K562 (cell line): ENCODE data around the gene FBXL13. TPM values are rescaled to one million over a fixed set of nuclear protein-coding genes. Genes with fewer than 3 reads are reported as not detected.

ENCODE experiments used
- ATAC-seq: fragments of 200-7000 bp; cut with Tn5 transposase; 3 replicates; pipeline ENCODE4 v1.9.1; 2020; ENCODE audit warnings: moderate library complexity
- BruUV-seq: library from RNA; stranded (reverse); fragments of 400-500 nt; replicated peaks from 2 replicates; lab custom pipeline; 2021; lab: Mats Ljungman, UMichigan
- CTCF ChIA-PET: fragments of 300-600 bp; formaldehyde crosslinking; extraction: SDS; loops from one replicate; lab custom pipeline; 2021; ENCODE audit warnings: low intra/inter-chr PET ratio; lab: Yijun Ruan, JAX
- POLR2A ChIA-PET: fragments of 300-600, 350-650 bp; sonication (Branson Sonifier 250); formaldehyde crosslinking; extraction: SDS; loops from one replicate; lab custom pipeline; 2021; ENCODE audit warnings: antibody characterized with exemption, inconsistent platforms; lab: Yijun Ruan, JAX
- DNase-seq, 4 experiments: peaks; one replicate each; pipeline versions ENCODE4 v3.0.0 to v3.0.0-alpha.2; 2011 to 2018; ENCODE audit warnings: low spot score in 3 of 4, mixed read lengths in 3 of 4; ENCODE audit errors: extremely low read depth in 1 of 4
- FAIRE-seq: peaks from 2 replicates; lab custom pipeline; 2011; peaks lifted over from hg19 to GRCh38; lab: Jason Lieb, UNC
- H2AFZ ChIP-seq: 2 replicates; pipeline ENCODE4 v1.6.0; 2011; ENCODE audit warnings: low read depth, low read length, control low read depth, inconsistent platforms
- H3K27ac ChIP-seq: fragments of 200-600 bp; 3 replicates; pipeline ENCODE4 v1.8.0; 2011; ENCODE audit warnings: low read depth, mild to moderate bottlenecking, control low read depth, inconsistent platforms, low read length, moderate library complexity, mixed read lengths; ENCODE audit errors: extremely low read depth
- H3K27me3 ChIP-seq, 2 experiments: fragments of 300-600 bp in 1 of 2; 2 replicates in 1 of 2; 3 replicates in 1 of 2; pipeline versions ENCODE4 v1.6.0 to v1.8.0; 2011; ENCODE audit warnings: inconsistent platforms in 2 of 2, low read length in 2 of 2, mild to moderate bottlenecking in 1 of 2, mixed read lengths in 1 of 2, moderate library complexity in 1 of 2; ENCODE audit not compliant: control insufficient read depth in 2 of 2, insufficient read depth in 2 of 2
- H3K36me3 ChIP-seq: fragments of 300-600 bp; 3 replicates; pipeline ENCODE4 v1.8.0; 2011; ENCODE audit warnings: mild to moderate bottlenecking, low read length, inconsistent platforms; ENCODE audit not compliant: control insufficient read depth, insufficient read depth
- H3K4me1 ChIP-seq, 2 experiments: fragments of 200-600 bp in 1 of 2; replicated peaks in 1 of 2; 2 replicates in 1 of 2; 3 replicates in 1 of 2; pipeline versions ENCODE4 v1.5.1 to v1.8.0; 2011; ENCODE audit warnings: inconsistent platforms in 2 of 2, low read length in 2 of 2, mild to moderate bottlenecking in 1 of 2, mixed read lengths in 1 of 2, moderate library complexity in 1 of 2; ENCODE audit not compliant: control insufficient read depth in 2 of 2, insufficient read depth in 2 of 2
- H3K4me2 ChIP-seq: 2 replicates; pipeline ENCODE4 v1.6.1; 2011; ENCODE audit warnings: low read length, control low read depth, inconsistent platforms, mixed read lengths; ENCODE audit not compliant: insufficient read depth
- H3K4me3 ChIP-seq: fragments of 200-600 bp; sonication (generic), shearing (Covaris generic); 2 replicates; pipeline ENCODE4 v1.5.1; 2016; ENCODE audit warnings: control low read depth, inconsistent platforms
- H3K79me2 ChIP-seq: fragments of 200-600 bp; 3 replicates; pipeline ENCODE4 v1.8.0; 2011; ENCODE audit warnings: low read length, inconsistent platforms; ENCODE audit not compliant: control insufficient read depth, insufficient read depth
- H3K9ac ChIP-seq, 2 experiments: 2 replicates each; pipeline versions ENCODE4 v1.6.0 to v1.6.1; 2011; ENCODE audit warnings: low read depth in 2 of 2, low read length in 2 of 2, control low read depth in 1 of 2, inconsistent platforms in 1 of 2, mild to moderate bottlenecking in 1 of 2, mixed read lengths in 1 of 2; ENCODE audit not compliant: insufficient read depth in 1 of 2
- H3K9me1 ChIP-seq: one replicate; pipeline ENCODE4 v1.6.0; 2011; ENCODE audit warnings: inconsistent platforms, mild to moderate bottlenecking, low read length, moderate library complexity; ENCODE audit not compliant: control insufficient read depth, insufficient read depth
- H3K9me3 ChIP-seq: replicated peaks from 2 replicates; pipeline ENCODE4 v1.5.1; 2011; ENCODE audit warnings: low read depth, low read length, inconsistent platforms; ENCODE audit not compliant: control insufficient read depth, insufficient read depth
- H4K20me1 ChIP-seq: replicated peaks from 2 replicates; pipeline ENCODE4 v1.6.1; 2011; ENCODE audit warnings: low read length, inconsistent platforms, mixed read lengths; ENCODE audit not compliant: control insufficient read depth, insufficient read depth
- MED1 ChIP-seq: sonication (generic); formaldehyde crosslinking; IDR thresholded peaks from 2 replicates; pipeline ENCODE4 v1.8.1; 2023; ENCODE audit warnings: missing genetic modification reagents, borderline replicate concordance
- TAF7 ChIP-seq: fragments of 450-650 bp; IDR thresholded peaks from 2 replicates; pipeline ENCODE4 v1.6.1; 2016; ENCODE audit warnings: missing genetic modification characterization, missing compliant biosample characterization
- UBTF ChIP-seq, 2 experiments: IDR thresholded peaks; 2 replicates each; pipeline ENCODE4 v1.6.1; 2012; ENCODE audit warnings: improper control_type of control experiment in 2 of 2, low read depth in 2 of 2, low read length in 2 of 2, borderline replicate concordance in 1 of 2
- ZBTB33 ChIP-seq: sonication (generic); formaldehyde crosslinking; IDR thresholded peaks from 2 replicates; pipeline ENCODE4 v1.8.1; 2023; ENCODE audit warnings: mild to moderate bottlenecking, missing genetic modification reagents
- ZNF695 ChIP-seq: fragments of 450-650 bp; formaldehyde crosslinking; IDR thresholded peaks from 2 replicates; pipeline ENCODE4 v1.4.0; 2020; ENCODE audit warnings: mild to moderate bottlenecking, moderate library complexity
- WGBS: fragments of 100-300 bp; shearing (Covaris generic); methylation state at CpG from one replicate; pipeline ENCODE4 v1.1.6; 2016; ENCODE audit warnings: low coverage, mixed read lengths; ENCODE audit not compliant: insufficient coverage; ENCODE audit errors: missing lambda C conversion rate; 5-methylcytosine and 5-hydroxymethylcytosine counted together
- in situ Hi-C: fragments of 300-500 bp; cut with MboI; formaldehyde crosslinking; loops from 4 replicates; pipeline ENCODE4 v1.15.0; 2018; ENCODE audit warnings: inconsistent platforms, mixed read lengths
- intact Hi-C: fragments of 100-400 bp; cut with micrococcal nuclease; formaldehyde crosslinking; loops from 2 replicates; pipeline ENCODE4 v1.14.2; 2022
- polyA plus RNA-seq, 8 experiments: library from polyadenylated mRNA; depleted of rRNA in 4 of 8; stranded (reverse) in 5 of 8; unstranded in 3 of 8; fragments of >200 nt; fragmentation: Nextera tagmentation in 2 of 8; fragmentation: Illumina TruSeq in 1 of 8; extraction: Ambion mirVana in 2 of 8; extraction: Trizol in 1 of 8; gene quantifications; 2 replicates each; pipeline versions ENCODE4 v1.2.1 to v1.2.3, GENCODE V29; 2011 to 2014; ENCODE audit warnings: inconsistent platforms in 1 of 8, missing spikeins in 1 of 8
- total RNA-seq, 7 experiments: library from RNA; depleted of rRNA in 6 of 7; stranded (reverse); fragments of >200 nt in 6 of 7; fragmentation: Illumina TruSeq in 2 of 7; extraction: Trizol in 2 of 7; gene quantifications; 2 replicates each; pipeline versions ENCODE4 v1.2.1 to v1.2.3, GENCODE V29; 2011 to 2021; ENCODE audit warnings: low replicate concordance in 1 of 7

FBXL13 gene
- total and polyA plus RNA-seq, 9 of the 15 experiments (the other 6 are each of a cell fraction or from before 2014, with no cell fraction given): 16.3 to 55.0 (median 25.4) TPM

GRCh38 chr7:102925976-102926782, 148.4 kb downstream of the FBXL13 start (continued):
- TF ChIP-seq UBTF (IDR thresholded peaks at IDR 0.05; ENCODE audit: borderline replicate concordance in 1 of 2, low read depth in 2 of 2, low read length in 2 of 2): no peak

GRCh38 chr7:102918845-102919244, 155.8 kb downstream of the FBXL13 start:
- no peak for ATAC-seq
- POLR2A ChIA-PET: interaction anchor here (0.5 to 0.6 kb wide), 2 partner anchors 18 to 232 kb away, joined by 3 read pairs; no protein-coding TSS in a partner anchor
- no peak overlapping the region for H3K4me3 ChIP-seq
- no peak overlapping the region for H3K4me2 ChIP-seq
- no peak overlapping the region for H3K9ac ChIP-seq
- no peaks in the 10 kb centered on the region for H3K79me2 ChIP-seq
- intact Hi-C loops (no loop called here), in situ Hi-C loops (no loop called here)
- no peak for DNase-seq
- FAIRE-seq: no peak
- WGBS: 29% methylated on average over 1 of the region's 1 CpG
- H3K4me1 ChIP-seq: no peaks in the 10 kb centered on the region
- no TSS peak for BruUV-seq
- H3K27ac ChIP-seq: no peak overlapping the region
- H3K9me1 ChIP-seq: no peaks in the 10 kb centered on the region
- H3K36me3 ChIP-seq: peaks cover 37% of the 10 kb centered on the region
- no peaks in the 10 kb centered on the region for H3K9me3 ChIP-seq
- no peaks in the 10 kb centered on the region for H3K27me3 ChIP-seq
- CTCF ChIA-PET: no interaction called here
- no peak overlapping the region for H2AFZ ChIP-seq
- no peaks in the 10 kb centered on the region for H4K20me1 ChIP-seq
- TF ChIP-seq ZNF695 (CRISPR knock-in tag) (no peak), TAF7 (tag) (no peak), MED1 (CRISPR knock-in tag) (no peak), ZBTB33 (CRISPR knock-in tag) (no peak)
